NCI-H2081 treated with DMSO at 0.1 percent for 48 hours (cell line): Measurements from ENCODE around the gene SCN9A.
"Not testable (repeated sequence)": the region's sequence is repeated elsewhere in the genome, so short reads cannot be mapped to it uniquely, and the experiment has no call there.

Source experiments
- DNase-seq: peaks from one replicate; lab custom pipeline; 2025; lab: John Stamatoyannopoulos, UW

Gene SCN9A

GRCh38 chr2:166334805-166335204 lies 40.9 kb downstream of the SCN9A start:
- no peak for DNase-seq

GRCh38 chr2:166333801-166334200 lies 41.9 kb downstream of the SCN9A start:
- DNase-seq: no peak

- no peak for DNase-seq
These were observed 43.6 kb downstream of the SCN9A start for GRCh38 chr2:166332106-166332505.

GRCh38 chr2:166331468-166331867 lies 44.3 kb downstream of the SCN9A start:
- no peak for DNase-seq

GRCh38 chr2:166329465-166329864 lies 46.3 kb downstream of the SCN9A start:
- DNase-seq: no peak

- DNase-seq: no peak
These were observed 47.6 kb downstream of the SCN9A start for GRCh38 chr2:166328147-166328546.

GRCh38 chr2:166321076-166321475 lies 54.7 kb downstream of the SCN9A start:
- no peak for DNase-seq

GRCh38 chr2:166314022-166314759 lies 61.6 kb downstream of the SCN9A start:
- no peak for DNase-seq

- DNase-seq: not testable (repeated sequence)
These were observed 62.9 kb downstream of the SCN9A start for GRCh38 chr2:166312863-166313262.

- DNase-seq: no peak
These were observed 68.4 kb downstream of the SCN9A start for GRCh38 chr2:166307326-166307725.

GRCh38 chr2:166304656-166305055 lies 71.1 kb downstream of the SCN9A start:
- DNase-seq: no peak

- no peak for DNase-seq
These were observed 73.7 kb downstream of the SCN9A start for GRCh38 chr2:166302036-166302435.

- DNase-seq: no peak
These were observed 77.8 kb downstream of the SCN9A start for GRCh38 chr2:166297951-166298350.

GRCh38 chr2:166293984-166294383 lies 81.8 kb downstream of the SCN9A start:
- DNase-seq: no peak

- DNase-seq: no peak
These were observed 90.5 kb downstream of the SCN9A start for GRCh38 chr2:166285215-166285614.

GRCh38 chr2:166284359-166284758 lies 91.4 kb downstream of the SCN9A start:
- DNase-seq: no peak

GRCh38 chr2:166282154-166282553 lies 93.6 kb downstream of the SCN9A start:
- no peak for DNase-seq

GRCh38 chr2:166278856-166279255 lies 96.9 kb downstream of the SCN9A start:
- DNase-seq: no peak

- DNase-seq: no peak
These were observed 105.4 kb downstream of the SCN9A start for GRCh38 chr2:166270376-166270775.

GRCh38 chr2:166269322-166269721 lies 106.4 kb downstream of the SCN9A start:
- no peak for DNase-seq

GRCh38 chr2:166257859-166258258 lies 117.9 kb downstream of the SCN9A start:
- DNase-seq: no peak

GRCh38 chr2:166256896-166257295 lies 118.8 kb downstream of the SCN9A start:
- no peak for DNase-seq

GRCh38 chr2:166249318-166249717 lies 126.4 kb downstream of the SCN9A start:
- no peak for DNase-seq

GRCh38 chr2:166246901-166247300 lies 128.8 kb downstream of the SCN9A start:
- no peak for DNase-seq
